Frontal cortex (tissue), 4 donors: ENCODE data around the gene RXFP1. TPM values are rescaled to one million over a fixed set of nuclear protein-coding genes. Genes with fewer than 3 reads are reported as not detected.
A peak's percentile ranks its signal among the peaks of the same experiment; 100 is the strongest.

Source experiments
- DNase-seq, 2 donors: peaks; one replicate each; pipeline ENCODE4 v3.0.0; 2012; ENCODE audit warnings: low spot score in 2 of 2
- FAIRE-seq: peaks from 2 replicates; lab custom pipeline; 2012; peaks lifted over from hg19 to GRCh38; lab: Jason Lieb, UNC
- total RNA-seq: library from RNA; depleted of rRNA; stranded (reverse); fragments of >200 nt; gene quantifications from one replicate; pipeline ENCODE4 v1.2.3, GENCODE V29; 2014
- donor health status: control.
- donor health status: control.
- donor health status: control.

RXFP1 gene
- total RNA-seq = 33.0 TPM

- no peak for DNase-seq
- FAIRE-seq = no peak
Measured at GRCh38 chr4:158521484-158522088, at the start of gene RXFP1. RXFP1 (plus strand) TSS chr4:158521882; CDS start chr4:158521977, 95 bp downstream.

- no peak for FAIRE-seq
- no peak for DNase-seq
Measured at GRCh38 chr4:158481811-158482210, 39.9 kb upstream of the RXFP1 start.

GRCh38 chr4:158484173-158484885 lies 37.4 kb upstream of the RXFP1 start:
- FAIRE-seq (no peak), DNase-seq (no peak)

GRCh38 chr4:158490629-158491028 lies 31.1 kb upstream of the RXFP1 start:
- DNase-seq (no peak), FAIRE-seq (no peak)

- DNase-seq (no peak), FAIRE-seq (no peak)
Measured at GRCh38 chr4:158492391-158492790, 29.3 kb upstream of the RXFP1 start.

- DNase-seq (no peak), FAIRE-seq (no peak)
Measured at GRCh38 chr4:158496030-158496741, 25.5 kb upstream of the RXFP1 start.

- no peak for FAIRE-seq
- no peak for DNase-seq
Measured at GRCh38 chr4:158500054-158500453, 21.6 kb upstream of the RXFP1 start.

- DNase-seq = no peak
- no peak for FAIRE-seq
Measured at GRCh38 chr4:158513256-158513655, 8.4 kb upstream of the RXFP1 start.

- FAIRE-seq = no peak
- DNase-seq = no peak
Measured at GRCh38 chr4:158519226-158519625, 2.5 kb upstream of the RXFP1 start.

GRCh38 chr4:158523990-158524535 lies 2.4 kb downstream of the RXFP1 start:
- no peak for DNase-seq
- no peak for FAIRE-seq

GRCh38 chr4:158527516-158527915 lies 5.8 kb downstream of the RXFP1 start:
- DNase-seq (no peak), FAIRE-seq (no peak)

GRCh38 chr4:158529505-158529904 lies 7.8 kb downstream of the RXFP1 start:
- no peak for FAIRE-seq

GRCh38 chr4:158530381-158530780 lies 8.7 kb downstream of the RXFP1 start:
- FAIRE-seq (no peak), DNase-seq (no peak)

More at GRCh38 chr4:158529505-158529904, 7.8 kb downstream of the RXFP1 start:
- no peak for DNase-seq

- DNase-seq (no peak), FAIRE-seq (no peak)
Measured at GRCh38 chr4:158530898-158531297, 9.2 kb downstream of the RXFP1 start.

GRCh38 chr4:158532556-158533231 lies 11.0 kb downstream of the RXFP1 start:
- no peak for FAIRE-seq
- DNase-seq = no peak

GRCh38 chr4:158534727-158535126 lies 13.0 kb downstream of the RXFP1 start:
- no peak for DNase-seq
- FAIRE-seq = peak; percentile 37

GRCh38 chr4:158535130-158535614 lies 13.5 kb downstream of the RXFP1 start:
- no peak for FAIRE-seq
- no peak for DNase-seq

- no peak for FAIRE-seq
Measured at GRCh38 chr4:158536833-158537232, 15.2 kb downstream of the RXFP1 start.

GRCh38 chr4:158538176-158538575 lies 16.5 kb downstream of the RXFP1 start:
- DNase-seq (peak in 1 of 2 donors; percentile 6), FAIRE-seq (no peak)

More at GRCh38 chr4:158536833-158537232, 15.2 kb downstream of the RXFP1 start:
- DNase-seq = no peak

GRCh38 chr4:158538911-158539310 lies 17.2 kb downstream of the RXFP1 start:
- DNase-seq = no peak
- no peak for FAIRE-seq
